GM18858 (cell line): ENCODE data around the gene ZWILCH.
"Not testable (repeated sequence)": the region's sequence is repeated elsewhere in the genome, so short reads cannot be mapped to it uniquely, and the experiment has no call there.

Experiments used
- ATAC-seq: cut with Tn5 transposase; IDR thresholded peaks from one replicate; pipeline ENCODE4 v1.9.1; 2021; ENCODE audit not compliant: unreplicated experiment

ZWILCH gene

GRCh38 chr15:66486887-66487286, 18.2 kb upstream of the ZWILCH start:
- ATAC-seq = no peak

GRCh38 chr15:66488525-66488924, 16.6 kb upstream of the ZWILCH start:
- no peak for ATAC-seq

GRCh38 chr15:66489179-66489791, 15.8 kb upstream of the ZWILCH start:
- no peak for ATAC-seq

- ATAC-seq = no peak
Observed at GRCh38 chr15:66491846-66492245, 13.3 kb upstream of the ZWILCH start.

- ATAC-seq = no peak
Observed at GRCh38 chr15:66494262-66494661, 10.9 kb upstream of the ZWILCH start.

- no peak for ATAC-seq
Observed at GRCh38 chr15:66496951-66497501, 8.1 kb upstream of the ZWILCH start.

- peak; percentile 75 for ATAC-seq
Observed at GRCh38 chr15:66497502-66498455, 7.3 kb upstream of the ZWILCH start, which contains the start of gene SNAPC5. Gene SNAPC5 (minus strand): TSS chr15:66497762. CDS start chr15:66497731, 31 bp downstream.

GRCh38 chr15:66498501-66499386, 6.4 kb upstream of the ZWILCH start:
- no peak for ATAC-seq

- not testable (repeated sequence) for ATAC-seq
Observed at GRCh38 chr15:66500346-66500745, 4.8 kb upstream of the ZWILCH start.

- no peak for ATAC-seq
Observed at GRCh38 chr15:66502491-66502890, 2.6 kb upstream of the ZWILCH start.

GRCh38 chr15:66503041-66503648, 2.0 kb upstream of the ZWILCH start:
- ATAC-seq = not testable (repeated sequence)

- ATAC-seq = no peak
Observed at GRCh38 chr15:66503780-66504562, 1.2 kb upstream of the ZWILCH start.

GRCh38 chr15:66505430-66505811, 295 bp downstream of the ZWILCH start:
- ATAC-seq = no peak

GRCh38 chr15:66505818-66506217, 692 bp downstream of the ZWILCH start:
- no peak for ATAC-seq

GRCh38 chr15:66508293-66508883, 3.3 kb downstream of the ZWILCH start:
- ATAC-seq = no peak

GRCh38 chr15:66514586-66514985, 9.5 kb downstream of the ZWILCH start:
- no peak for ATAC-seq

- ATAC-seq = no peak
Observed at GRCh38 chr15:66515901-66516322, 10.8 kb downstream of the ZWILCH start.

GRCh38 chr15:66523926-66524325, 18.8 kb downstream of the ZWILCH start:
- ATAC-seq = no peak

- no peak for ATAC-seq
Observed at GRCh38 chr15:66524838-66525237, 19.7 kb downstream of the ZWILCH start.
